GM13977 (cell line): ENCODE measurements around the gene ANKRD23.

ENCODE experiments used
- DNase-seq: peaks from one replicate; pipeline ENCODE4 v3.0.0; 2012; ENCODE audit warnings: low spot score
- in situ Hi-C: fragments of 300-500 bp; cut with MboI; formaldehyde crosslinking; loops from one replicate; pipeline ENCODE4 v1.12.0; 2022; ENCODE audit warnings: low sequenced_read_pairs, low pct_unique_long_range_greater_than_20kb, mixed read lengths, inconsistent platforms; ENCODE audit not compliant: unreplicated experiment
- TF ChIP-seq, protein P1 (sequence below): IDR thresholded peaks from 2 replicates; pipeline ENCODE4 v1.5.1; 2012; ENCODE audit warnings: mild to moderate bottlenecking, control low read depth; ENCODE audit not compliant: insufficient read depth; ENCODE audit errors: extremely low read depth, missing control alignments

Gene ANKRD23

DNA sequence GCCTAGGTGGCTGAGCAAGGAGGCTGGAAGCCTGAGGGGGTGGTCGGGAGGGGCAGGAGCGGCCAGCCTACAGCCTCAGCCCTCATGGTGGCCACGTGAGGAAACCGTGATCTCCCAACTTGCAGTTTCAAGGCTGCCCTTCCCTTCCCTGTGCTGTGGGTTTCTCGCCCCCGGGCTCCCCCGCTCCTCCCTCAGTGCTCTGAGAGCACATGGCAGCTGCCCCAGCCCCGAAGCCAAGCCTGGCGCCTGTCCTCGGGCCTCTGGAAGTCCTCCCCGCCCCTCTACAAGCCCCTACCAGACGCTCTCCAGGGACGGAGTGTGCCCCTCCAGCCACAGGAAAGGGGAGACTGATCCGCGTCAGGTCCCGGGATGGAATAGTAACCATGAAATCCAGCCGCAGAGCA lies 586 bp upstream of the ANKRD23 start:
- in situ Hi-C loops = no loop called here
- TF ChIP-seq, protein P1, sequence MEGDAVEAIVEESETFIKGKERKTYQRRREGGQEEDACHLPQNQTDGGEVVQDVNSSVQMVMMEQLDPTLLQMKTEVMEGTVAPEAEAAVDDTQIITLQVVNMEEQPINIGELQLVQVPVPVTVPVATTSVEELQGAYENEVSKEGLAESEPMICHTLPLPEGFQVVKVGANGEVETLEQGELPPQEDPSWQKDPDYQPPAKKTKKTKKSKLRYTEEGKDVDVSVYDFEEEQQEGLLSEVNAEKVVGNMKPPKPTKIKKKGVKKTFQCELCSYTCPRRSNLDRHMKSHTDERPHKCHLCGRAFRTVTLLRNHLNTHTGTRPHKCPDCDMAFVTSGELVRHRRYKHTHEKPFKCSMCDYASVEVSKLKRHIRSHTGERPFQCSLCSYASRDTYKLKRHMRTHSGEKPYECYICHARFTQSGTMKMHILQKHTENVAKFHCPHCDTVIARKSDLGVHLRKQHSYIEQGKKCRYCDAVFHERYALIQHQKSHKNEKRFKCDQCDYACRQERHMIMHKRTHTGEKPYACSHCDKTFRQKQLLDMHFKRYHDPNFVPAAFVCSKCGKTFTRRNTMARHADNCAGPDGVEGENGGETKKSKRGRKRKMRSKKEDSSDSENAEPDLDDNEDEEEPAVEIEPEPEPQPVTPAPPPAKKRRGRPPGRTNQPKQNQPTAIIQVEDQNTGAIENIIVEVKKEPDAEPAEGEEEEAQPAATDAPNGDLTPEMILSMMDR = no peak
- no peak for DNase-seq

DNA sequence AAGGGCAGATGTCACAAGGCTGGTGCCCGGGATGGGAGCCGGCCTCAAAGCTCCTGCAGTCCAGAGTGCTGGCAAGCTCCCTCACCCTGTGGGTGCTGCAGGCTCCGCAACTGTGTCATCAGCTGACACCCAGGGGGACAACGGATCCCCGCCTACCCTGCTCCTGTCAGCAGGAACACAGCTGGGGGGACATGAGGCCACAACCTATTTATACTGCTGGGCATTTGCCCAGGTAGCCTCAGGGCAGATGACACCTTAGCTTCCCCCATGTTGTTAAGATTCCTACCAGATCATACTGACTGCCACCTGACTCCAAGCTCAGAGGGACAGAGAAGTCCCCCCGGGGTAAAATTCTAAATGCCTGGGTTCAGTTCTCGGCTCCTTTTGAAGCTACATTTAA lies 1.2 kb downstream of the ANKRD23 start:
- TF ChIP-seq, protein P1 = no peak
- DNase-seq = no peak
- in situ Hi-C loops = no loop called here

DNA sequence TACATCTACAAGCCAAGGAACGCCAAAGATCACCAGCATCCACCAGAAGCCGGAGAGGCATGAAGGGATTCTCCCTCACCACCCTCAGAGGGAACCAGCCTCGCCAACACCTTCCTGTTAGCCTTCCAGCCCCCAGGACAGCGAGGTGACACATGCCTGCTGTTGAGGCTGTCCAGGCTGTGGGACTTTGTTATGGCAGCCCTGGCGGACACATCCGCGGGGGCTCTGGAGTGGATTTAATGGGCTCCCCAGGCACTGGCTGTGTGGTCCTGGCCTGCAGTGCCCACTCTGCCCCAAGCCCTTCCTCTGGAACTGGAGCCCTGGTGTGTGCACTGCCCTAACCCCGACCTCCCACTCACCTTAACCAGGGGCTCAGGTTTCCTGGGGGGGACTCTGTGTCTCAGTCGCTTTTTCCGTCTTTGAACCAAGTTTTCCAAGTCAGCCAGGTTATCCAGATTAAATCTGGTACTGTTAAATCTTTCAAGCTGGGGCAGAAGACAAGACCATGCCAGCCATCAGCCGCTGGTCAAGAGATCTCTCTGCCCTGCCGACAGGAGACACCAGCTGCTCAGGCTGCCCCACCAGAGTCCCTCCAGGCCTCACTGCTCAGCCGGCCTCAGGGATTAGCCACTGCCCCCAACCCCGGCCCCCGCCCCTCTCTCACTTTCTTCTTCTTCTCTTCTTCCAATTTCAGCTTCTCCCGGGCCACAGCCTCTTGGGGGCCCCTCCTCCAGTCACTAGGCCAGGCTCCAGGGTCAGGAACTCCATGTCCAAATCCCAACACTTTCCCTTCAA lies 1.9 kb downstream of the ANKRD23 start:
- in situ Hi-C loops = no loop called here
- DNase-seq = no peak
- TF ChIP-seq, protein P1 = no peak

DNA sequence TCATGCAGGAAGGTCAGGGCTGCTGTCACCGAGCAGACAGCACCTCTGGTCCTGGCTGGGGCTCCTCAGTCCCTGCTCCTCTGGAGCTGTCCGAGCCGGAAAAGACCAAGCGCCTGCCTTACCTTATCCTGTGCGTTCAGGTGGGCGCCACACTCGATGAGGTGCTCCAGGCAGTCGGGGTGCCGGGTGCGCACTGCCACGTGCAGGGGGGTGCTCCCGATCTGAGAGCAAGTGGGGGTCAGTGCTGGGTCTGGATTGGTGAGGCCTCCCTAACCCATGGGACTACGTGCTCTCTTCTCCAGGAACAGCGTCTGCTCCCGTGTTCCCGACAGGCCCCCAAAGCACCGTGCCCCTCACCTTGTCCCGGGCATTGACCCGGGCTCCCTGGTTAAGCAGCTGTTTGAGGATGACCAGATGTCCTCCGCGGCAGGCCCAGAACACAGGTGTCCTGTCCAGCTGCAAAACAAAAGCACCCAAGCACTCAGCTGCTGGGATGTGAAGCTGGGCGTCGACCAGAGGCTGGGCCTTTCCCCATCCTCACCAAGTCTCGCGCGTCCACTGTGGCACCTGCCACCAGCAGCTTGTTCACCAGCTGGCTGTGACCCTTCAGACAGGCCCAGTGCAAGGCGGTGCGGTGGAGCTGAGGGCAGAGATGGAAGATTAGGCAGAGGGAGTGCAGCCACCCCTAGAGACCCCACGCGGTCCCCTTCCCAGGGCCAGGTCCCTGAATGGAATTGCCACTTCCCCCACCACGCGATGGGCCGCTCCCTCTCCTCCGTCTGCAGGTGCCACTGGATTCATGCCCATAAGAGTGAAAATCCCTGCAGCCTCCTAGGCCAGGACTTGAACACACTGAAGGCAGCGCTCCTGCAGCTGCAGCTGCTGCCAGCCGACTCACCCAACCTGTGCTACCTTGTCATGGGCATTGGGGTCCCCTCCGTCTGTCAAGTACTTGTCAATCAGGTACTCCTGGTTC lies 3.7 kb downstream of the ANKRD23 start:
- in situ Hi-C loops = no loop called here
- no peak for DNase-seq
- TF ChIP-seq, protein P1 = no peak

DNA sequence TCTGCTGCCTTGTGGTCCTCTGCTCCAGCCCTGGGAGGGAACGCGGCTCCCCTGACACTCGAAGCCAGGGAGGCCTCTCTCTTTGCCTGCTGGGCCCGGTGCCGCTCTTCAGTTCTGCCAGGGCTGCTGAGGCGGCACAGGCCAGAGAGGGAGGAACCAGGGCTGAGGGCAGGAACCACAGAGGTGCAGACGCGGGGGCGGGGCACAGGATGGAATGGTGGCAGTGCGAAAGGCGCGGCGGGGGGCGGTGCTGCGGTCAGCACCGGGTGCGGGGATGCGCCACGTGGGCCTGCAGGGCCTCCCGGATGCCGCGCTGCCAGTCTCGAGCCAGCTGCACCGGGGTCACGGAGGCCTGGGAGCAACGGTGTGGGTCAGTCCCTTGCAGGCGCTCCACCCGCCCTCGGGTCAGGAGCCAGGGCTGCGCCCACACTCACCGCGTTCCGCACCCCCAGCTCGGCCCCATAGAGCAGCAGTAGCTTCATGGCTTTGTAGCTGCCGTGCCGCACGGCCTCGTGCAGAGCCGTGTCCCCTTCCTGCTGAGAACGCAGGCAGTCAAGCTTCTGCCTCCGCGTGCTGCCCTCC lies 4.4 kb downstream of the ANKRD23 start:
- in situ Hi-C loops = no loop called here
- DNase-seq = no peak
- TF ChIP-seq, protein P1 = no peak
